Right renal cortex interstitium (tissue), 3 donors: ENCODE results near the gene VAMP1. TPM values are rescaled to one million over a fixed set of nuclear protein-coding genes. Genes with fewer than 3 reads are reported as not detected.
A peak's percentile ranks its signal among the peaks of the same experiment; 100 is the strongest.

ENCODE experiments used
- DNase-seq, 3 donors: peaks; one replicate each; pipeline ENCODE4 v3.0.0-alpha.2; 2013; ENCODE audit warnings: low read depth in 3 of 3, low spot score in 2 of 3
- polyA plus RNA-seq, 3 donors: library from polyadenylated mRNA; unstranded; fragments of 120-200 nt; gene quantifications; one replicate each; pipeline ENCODE4 v1.2.1, GENCODE V29; 2013; ENCODE audit not compliant: insufficient read length in 3 of 3

Gene VAMP1
- polyA plus RNA-seq, 3 donors = 5.8 to 12.7 (median 9.0) TPM

- DNase-seq = no peak
These were observed 18.1 kb downstream of the VAMP1 start for GRCh38 chr12:6452245-6452943.

- peak; percentile 73 to 78 (median 75) for DNase-seq
These were observed 18.9 kb downstream of the VAMP1 start, which contains the start of gene TAPBPL for GRCh38 chr12:6451348-6452244. TAPBPL (plus strand) TSS chr12:6452042; CDS start chr12:6452249, 207 bp downstream.

- no peak for DNase-seq
These were observed 19.6 kb downstream of the VAMP1 start for GRCh38 chr12:6450869-6451347.

- no peak for DNase-seq
These were observed 20.2 kb downstream of the VAMP1 start for GRCh38 chr12:6450091-6450868.

- DNase-seq = no peak
These were observed 25.5 kb downstream of the VAMP1 start, which contains the start of gene CD27 for GRCh38 chr12:6444704-6445688. CD27 (plus strand) TSS chr12:6444955; CDS start chr12:6445096, 141 bp downstream.

GRCh38 chr12:6444031-6444430 is 26.4 kb downstream of the VAMP1 start:
- no peak for DNase-seq

GRCh38 chr12:6443361-6443983 is 27.0 kb downstream of the VAMP1 start:
- no peak for DNase-seq

GRCh38 chr12:6442836-6443235 is 27.6 kb downstream of the VAMP1 start:
- DNase-seq = no peak

GRCh38 chr12:6440391-6440790 is 30.1 kb downstream of the VAMP1 start:
- DNase-seq = no peak

GRCh38 chr12:6438345-6438744 is 32.1 kb downstream of the VAMP1 start:
- DNase-seq = no peak

- no peak for DNase-seq
These were observed 32.9 kb downstream of the VAMP1 start for GRCh38 chr12:6437586-6437985.

GRCh38 chr12:6435961-6436715 is 34.3 kb downstream of the VAMP1 start:
- no peak for DNase-seq

GRCh38 chr12:6434205-6435140 is 36.0 kb downstream of the VAMP1 start:
- no peak for DNase-seq

- DNase-seq = no peak
These were observed 37.5 kb downstream of the VAMP1 start for GRCh38 chr12:6432991-6433390.

- DNase-seq = no peak
These were observed 40.1 kb downstream of the VAMP1 start for GRCh38 chr12:6430124-6430989.

- DNase-seq = no peak
These were observed 42.2 kb downstream of the VAMP1 start for GRCh38 chr12:6428326-6428725.
